Neuron (in vitro differentiated cells): ENCODE measurements around the gene USP5.

Source experiments
- H2AFZ ChIP-seq: one replicate; pipeline ENCODE4 v1.6.1; 2013; ENCODE audit warnings: low read depth, mild to moderate bottlenecking, inconsistent platforms, low read length, moderate library complexity
- H3K27me3 ChIP-seq: one replicate; pipeline ENCODE4 v1.6.1; 2013; ENCODE audit warnings: low read length; ENCODE audit not compliant: insufficient read depth
- H3K36me3 ChIP-seq: one replicate; pipeline ENCODE4 v1.6.1; 2013; ENCODE audit warnings: low read length; ENCODE audit not compliant: insufficient read depth
- H3K4me1 ChIP-seq: one replicate; pipeline ENCODE4 v1.6.1; 2013; ENCODE audit warnings: low read length; ENCODE audit not compliant: insufficient read depth
- H3K4me3 ChIP-seq: 2 replicates; pipeline ENCODE4 v1.5.1; 2013; ENCODE audit warnings: mild to moderate bottlenecking, low read length, moderate library complexity
- H3K9me3 ChIP-seq: one replicate; pipeline ENCODE4 v1.6.1; 2013; ENCODE audit warnings: low read length

The USP5 gene

GRCh38 chr12:6851921-6852650, at the start of gene USP5:
TSS of gene USP5 (plus strand) at chr12:6852150. CDS start at chr12:6852180, 30 bp downstream.
- Histone ChIP-seq H2AFZ (peak within 1 kb of the TSS; percentile 8), H3K4me1 (peaks cover 27% of the 10 kb centered on the region), H3K4me3 (peak within 1 kb of the TSS; percentile 59), H3K9me3 (no peaks in the 10 kb centered on the region), H3K36me3 (peaks cover 41% of the 10 kb centered on the region), H3K27me3 (no peaks in the 10 kb centered on the region)

GRCh38 chr12:6807170-6807569, 44.8 kb upstream of the USP5 start:
- no peaks in the 10 kb centered on the region for H3K36me3 ChIP-seq
- H3K9me3 ChIP-seq = no peaks in the 10 kb centered on the region
- H3K27me3 ChIP-seq = no peaks in the 10 kb centered on the region

GRCh38 chr12:6809056-6809455, 42.9 kb upstream of the USP5 start:
- no peaks in the 10 kb centered on the region for H3K36me3 ChIP-seq
- no peaks in the 10 kb centered on the region for H3K4me1 ChIP-seq
- H3K9me3 ChIP-seq = no peaks in the 10 kb centered on the region
- no peaks in the 10 kb centered on the region for H3K27me3 ChIP-seq
- no peak overlapping the region for H3K4me3 ChIP-seq
- no peak overlapping the region for H2AFZ ChIP-seq

More at GRCh38 chr12:6807170-6807569, 44.8 kb upstream of the USP5 start:
- H3K4me1 ChIP-seq = no peaks in the 10 kb centered on the region
- no peak overlapping the region for H2AFZ ChIP-seq
- no peak overlapping the region for H3K4me3 ChIP-seq

- Histone ChIP-seq H3K4me3 (no peak overlapping the region), H3K36me3 (no peaks in the 10 kb centered on the region), H3K4me1 (no peaks in the 10 kb centered on the region), H3K9me3 (no peaks in the 10 kb centered on the region), H2AFZ (no peak overlapping the region), H3K27me3 (no peaks in the 10 kb centered on the region)
Observed at GRCh38 chr12:6810758-6811157, 41.2 kb upstream of the USP5 start.

GRCh38 chr12:6813363-6813762, 38.6 kb upstream of the USP5 start:
- H3K4me1 ChIP-seq = peaks cover 7% of the 10 kb centered on the region
- H3K9me3 ChIP-seq = no peaks in the 10 kb centered on the region
- H2AFZ ChIP-seq = no peak overlapping the region
- H3K4me3 ChIP-seq = no peak overlapping the region
- no peaks in the 10 kb centered on the region for H3K36me3 ChIP-seq
- H3K27me3 ChIP-seq = no peaks in the 10 kb centered on the region

- H3K9me3 ChIP-seq = no peaks in the 10 kb centered on the region
- H2AFZ ChIP-seq = no peak overlapping the region
- H3K36me3 ChIP-seq = no peaks in the 10 kb centered on the region
- no peaks in the 10 kb centered on the region for H3K27me3 ChIP-seq
- peaks cover 33% of the 10 kb centered on the region for H3K4me1 ChIP-seq
- no peak overlapping the region for H3K4me3 ChIP-seq
Observed at GRCh38 chr12:6816598-6816997, 35.4 kb upstream of the USP5 start.

GRCh38 chr12:6817098-6817497, 34.9 kb upstream of the USP5 start:
- Histone ChIP-seq H3K9me3 (no peaks in the 10 kb centered on the region), H2AFZ (no peak overlapping the region), H3K27me3 (no peaks in the 10 kb centered on the region)

GRCh38 chr12:6817662-6818157, 34.2 kb upstream of the USP5 start:
- Histone ChIP-seq H3K36me3 (no peaks in the 10 kb centered on the region), H2AFZ (no peak overlapping the region), H3K27me3 (no peaks in the 10 kb centered on the region), H3K4me1 (peaks cover 41% of the 10 kb centered on the region), H3K9me3 (no peaks in the 10 kb centered on the region), H3K4me3 (no peak overlapping the region)

More at GRCh38 chr12:6817098-6817497, 34.9 kb upstream of the USP5 start:
- Histone ChIP-seq H3K36me3 (no peaks in the 10 kb centered on the region), H3K4me1 (peaks cover 37% of the 10 kb centered on the region), H3K4me3 (no peak overlapping the region)

GRCh38 chr12:6818222-6818621, 33.7 kb upstream of the USP5 start:
- Histone ChIP-seq H3K9me3 (no peaks in the 10 kb centered on the region), H3K27me3 (no peaks in the 10 kb centered on the region), H2AFZ (no peak overlapping the region), H3K4me1 (peaks cover 43% of the 10 kb centered on the region), H3K36me3 (no peaks in the 10 kb centered on the region), H3K4me3 (no peak overlapping the region)

GRCh38 chr12:6818645-6819044, 33.3 kb upstream of the USP5 start:
- H3K4me1 ChIP-seq = peaks cover 44% of the 10 kb centered on the region
- H3K27me3 ChIP-seq = no peaks in the 10 kb centered on the region
- H2AFZ ChIP-seq = no peak overlapping the region

GRCh38 chr12:6819106-6820030, 32.6 kb upstream of the USP5 start:
- no peak overlapping the region for H3K4me3 ChIP-seq
- H3K9me3 ChIP-seq = no peaks in the 10 kb centered on the region
- H2AFZ ChIP-seq = no peak overlapping the region
- H3K36me3 ChIP-seq = no peaks in the 10 kb centered on the region
- no peaks in the 10 kb centered on the region for H3K27me3 ChIP-seq
- peaks cover 44% of the 10 kb centered on the region for H3K4me1 ChIP-seq

More at GRCh38 chr12:6818645-6819044, 33.3 kb upstream of the USP5 start:
- Histone ChIP-seq H3K4me3 (no peak overlapping the region), H3K36me3 (no peaks in the 10 kb centered on the region), H3K9me3 (no peaks in the 10 kb centered on the region)

- H3K36me3 ChIP-seq = no peaks in the 10 kb centered on the region
- no peaks in the 10 kb centered on the region for H3K27me3 ChIP-seq
- H3K4me3 ChIP-seq = no peak overlapping the region
- no peaks in the 10 kb centered on the region for H3K9me3 ChIP-seq
- H2AFZ ChIP-seq = no peak overlapping the region
- peaks cover 47% of the 10 kb centered on the region for H3K4me1 ChIP-seq
Observed at GRCh38 chr12:6820166-6820565, 31.8 kb upstream of the USP5 start.
